Heart left ventricle (tissue), 16 donors: ENCODE measurements around the gene SOCS3. TPM values are rescaled to one million over a fixed set of nuclear protein-coding genes. Genes with fewer than 3 reads are reported as not detected.

Source experiments
- ATAC-seq, 4 donors: fragments of 200-7000 bp; cut with Tn5 transposase; one replicate each; pipeline ENCODE4 v1.9.1; 2020 to 2022; ENCODE audit warnings: moderate library complexity in 4 of 4, mild to moderate bottlenecking in 3 of 4, moderate number of reproducible peaks in 1 of 4
- DNase-seq, 5 donors: peaks; one replicate each; pipeline ENCODE4 v3.0.0-alpha.2; 2020
- H3K27ac ChIP-seq, 12 donors: fragments of 200-600 bp; sonication (generic) in 4 of 12; one replicate each; pipeline versions ENCODE4 v1.5.0 to v1.8.0; 2016 to 2022; ENCODE audit warnings: mild to moderate bottlenecking in 2 of 12
- H3K27me3 ChIP-seq, 9 donors: fragments of 200-600 bp; sonication (generic) in 2 of 9; one replicate each; pipeline versions ENCODE4 v1.5.1 to v1.8.0; 2016 to 2022; ENCODE audit warnings: mild to moderate bottlenecking in 3 of 9
- H3K36me3 ChIP-seq, 9 donors: fragments of 200-600 bp; sonication (generic) in 2 of 9; one replicate each; pipeline versions ENCODE4 v1.5.0 to v1.8.0; 2018 to 2022; ENCODE audit warnings: mild to moderate bottlenecking in 2 of 9
- H3K4me1 ChIP-seq, 12 donors: fragments of 200-600 bp; sonication (generic) in 4 of 12; one replicate each; pipeline versions ENCODE4 v1.5.0 to v1.8.0; 2016 to 2022; ENCODE audit warnings: mild to moderate bottlenecking in 3 of 12
- H3K4me3 ChIP-seq, 12 donors: fragments of 200-600 bp; sonication (generic) in 4 of 12; one replicate each; pipeline versions ENCODE4 v1.5.0 to v1.8.0; 2017 to 2022; ENCODE audit warnings: mild to moderate bottlenecking in 9 of 12, moderate library complexity in 4 of 12
- H3K9me3 ChIP-seq, 12 donors: fragments of 200-600 bp; sonication (generic) in 4 of 12; one replicate each; pipeline versions ENCODE4 v1.5.0 to v1.8.0; 2016 to 2022; ENCODE audit warnings: mild to moderate bottlenecking in 1 of 12
- POLR2A ChIP-seq, 2 donors: fragments of 450-650 bp; IDR thresholded peaks; one replicate each; pipeline ENCODE4 v1.6.1; 2017; ENCODE audit warnings: antibody characterized with exemption in 2 of 2, mild to moderate bottlenecking in 2 of 2, moderate library complexity in 2 of 2
- WGBS, 4 donors: extraction: QIAGEN DNeasy Blood & Tissue Kit in 2 of 4; methylation state at CpG; one replicate each; pipeline versions ENCODE4 v1.1.5 to v1.1.7; 2013 to 2018; 5-methylcytosine and 5-hydroxymethylcytosine counted together
- intact Hi-C, 10 donors: fragments of 100-400 bp; cut with DNase I; formaldehyde crosslinking; loops; one replicate each; pipeline versions ENCODE4 v1.11.1 to v1.14.2; 2022
- polyA plus RNA-seq, 2 donors: library from polyadenylated mRNA; stranded (reverse); fragments of 200-250 nt; gene quantifications; one replicate each; pipeline ENCODE4 v1.2.3, GENCODE V29; 2013
- total RNA-seq, 9 donors: library from RNA; depleted of rRNA in 2 of 9; stranded (reverse); fragments of >200 nt in 2 of 9; fragmentation: NEBNext Ultra II Directional in 3 of 9; extraction: Animal tissue kit (Norgen Biotek cat#: 25700) in 3 of 9; gene quantifications; one replicate each; pipeline versions ENCODE4 v1.1.0 to v1.2.4, GENCODE V29; 2016 to 2023
- TF ChIP-seq, protein P1 (sequence below), 12 donors: fragments of 200-600 bp; sonication (generic) in 4 of 12; IDR thresholded peaks; one replicate each; pipeline versions ENCODE4 v1.5.0 to v1.8.0; 2018 to 2022; ENCODE audit warnings: antibody characterized with exemption in 12 of 12, mild to moderate bottlenecking in 5 of 12
- donor health status: ischemic (EF 13 %, LVEDD 7.1; RV severe dilation, severe dysfunction).
- donor health status: healthy with polysubstance abuse.
- donor health status: DM: no; HTN: yes; CAD: no.
- donor health status: DM: no; HTN: no; CAD: no.
- donor health status: ischemic (EF 25% LVEDD 6.9; RV normal size, moderate dysfunction).
- donor health status: ischemic (EF 25% LVEDD 5.7; RV mildly dilated, moderate dysfunction).
- donor health status: healthy.
- donor health status: DM: yes; HTN: yes; CAD: no.
- donor health status: ischemic (EF 35%, LVEDD 5.7; RV mildly dilated, moderate dysfunction).
- donor health status: nonischemic (EF 11% LVEDD 7.7; RV severe dilation, severe dysfunction).
- donor health status: DM: yes; HTN: yes; CAD: no.
- donor health status: PGD.
- donor health status: ischemic (EF 29% LVEDD 5.4; RV normal size, mild dysfunction).
- donor health status: nonischemic (EF 23%, LVEDD 6.1; RV moderate dilation, normal function).

The SOCS3 gene
- total and polyA plus RNA-seq, 11 donors = 4.6 to 134 (median 15.9) TPM

DNA sequence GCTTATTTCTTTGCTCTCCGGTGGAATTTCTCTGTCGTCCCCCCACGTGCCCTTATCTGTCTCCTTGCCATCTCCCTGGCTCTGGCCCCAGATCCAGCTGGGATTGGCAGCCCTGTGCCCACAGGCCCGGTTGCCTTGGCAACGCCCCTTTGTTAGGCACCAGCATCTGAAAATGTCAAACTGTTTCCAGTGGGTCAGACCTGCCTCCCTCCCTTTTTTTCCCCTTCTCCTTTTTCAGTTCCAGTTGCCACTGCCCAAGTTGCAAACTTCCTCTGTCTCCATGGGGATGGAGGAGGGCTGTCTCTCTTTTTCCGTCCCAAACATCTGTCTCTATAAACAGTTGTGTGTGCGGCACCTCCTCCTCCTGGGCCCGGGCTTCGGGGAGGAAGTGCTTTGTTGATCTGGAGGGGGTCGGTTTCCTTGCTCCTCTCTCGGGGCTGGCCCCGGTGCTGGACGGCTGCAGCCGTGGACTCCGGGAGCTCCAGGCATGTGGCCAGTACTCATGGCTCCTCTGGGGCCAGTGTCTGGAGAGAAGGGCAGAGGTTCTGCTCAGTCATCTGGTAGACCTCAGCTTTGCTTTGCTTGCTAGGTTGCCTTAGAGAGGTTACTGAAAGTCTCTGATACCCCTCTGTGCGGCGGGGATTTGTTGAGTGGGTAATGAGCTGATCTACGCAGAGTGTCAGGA lies 35.3 kb downstream of the SOCS3 start:
- Histone ChIP-seq H3K27me3 (no peaks in the 10 kb centered on the region), H3K4me3 (peak overlapping the region in 6 of 12 donors; percentile 6 to 34 (median 28)), H3K27ac (peak overlapping the region; percentile 78 to 98 (median 86)), H3K9me3 (no peaks in the 10 kb centered on the region), H3K4me1 (peaks cover 0 to 50% (median 37%) of the 10 kb centered on the region in 12 donors), H3K36me3 (no peaks in the 10 kb centered on the region)
- 21 to 33% (median 24%) methylated on average over 16 to 18 of the region's 18 CpGs for WGBS, 4 donors
- intact Hi-C loops = loop anchor here in 4 of 10 donors (1.0 to 5.0 kb wide), 4 partner anchors 16 to 36 kb away; partner anchors contain the start of gene SOCS3 (in 2 of the 4)
- peak; percentile 92 to 95 (median 93) for DNase-seq
- TF ChIP-seq POLR2A (IDR thresholded peaks at IDR 0.05) = peak in 1 of 2 donors; percentile 38
- TF ChIP-seq, protein P1, sequence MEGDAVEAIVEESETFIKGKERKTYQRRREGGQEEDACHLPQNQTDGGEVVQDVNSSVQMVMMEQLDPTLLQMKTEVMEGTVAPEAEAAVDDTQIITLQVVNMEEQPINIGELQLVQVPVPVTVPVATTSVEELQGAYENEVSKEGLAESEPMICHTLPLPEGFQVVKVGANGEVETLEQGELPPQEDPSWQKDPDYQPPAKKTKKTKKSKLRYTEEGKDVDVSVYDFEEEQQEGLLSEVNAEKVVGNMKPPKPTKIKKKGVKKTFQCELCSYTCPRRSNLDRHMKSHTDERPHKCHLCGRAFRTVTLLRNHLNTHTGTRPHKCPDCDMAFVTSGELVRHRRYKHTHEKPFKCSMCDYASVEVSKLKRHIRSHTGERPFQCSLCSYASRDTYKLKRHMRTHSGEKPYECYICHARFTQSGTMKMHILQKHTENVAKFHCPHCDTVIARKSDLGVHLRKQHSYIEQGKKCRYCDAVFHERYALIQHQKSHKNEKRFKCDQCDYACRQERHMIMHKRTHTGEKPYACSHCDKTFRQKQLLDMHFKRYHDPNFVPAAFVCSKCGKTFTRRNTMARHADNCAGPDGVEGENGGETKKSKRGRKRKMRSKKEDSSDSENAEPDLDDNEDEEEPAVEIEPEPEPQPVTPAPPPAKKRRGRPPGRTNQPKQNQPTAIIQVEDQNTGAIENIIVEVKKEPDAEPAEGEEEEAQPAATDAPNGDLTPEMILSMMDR (IDR thresholded peaks at IDR 0.05) = no peak
- peak; percentile 79 to 91 (median 82) for ATAC-seq

- ATAC-seq = no peak
- intact Hi-C loops = loop anchor here in 4 of 10 donors (1.0 to 5.0 kb wide), 4 partner anchors 17 to 37 kb away; partner anchors contain the start of gene SOCS3 (in 2 of the 4)
- H3K27me3 ChIP-seq = no peaks in the 10 kb centered on the region
- peak overlapping the region in 6 of 12 donors; percentile 6 to 34 (median 28) for H3K4me3 ChIP-seq
- H3K27ac ChIP-seq = peak overlapping the region; percentile 77 to 98 (median 86)
- no peak for TF ChIP-seq POLR2A (IDR thresholded peaks at IDR 0.05)
- TF ChIP-seq, protein P1 (IDR thresholded peaks at IDR 0.05) = no peak
- WGBS, 4 donors = 61 to 65% (median 63%) methylated on average over 7 of the region's 7 CpGs
- H3K4me1 ChIP-seq = peaks cover 0 to 44% (median 37%) of the 10 kb centered on the region in 12 donors
- no peaks in the 10 kb centered on the region for H3K36me3 ChIP-seq
- DNase-seq = peak in 1 of 5 donors; percentile 58
- H3K9me3 ChIP-seq = no peaks in the 10 kb centered on the region
Observed at GRCh38 chr17:78323826-78324390, 36.0 kb downstream of the SOCS3 start.

- 37 to 61% (median 57%) methylated on average over 12 to 16 of the region's 16 CpGs for WGBS, 4 donors
- intact Hi-C loops = loop anchor here in 1 of 10 donors (5.0 kb wide), 1 partner anchor 34 kb away; no protein-coding TSS in a partner anchor
- H3K27ac ChIP-seq = peak overlapping the region; percentile 59 to 98 (median 86)
- no peaks in the 10 kb centered on the region for H3K27me3 ChIP-seq
- peak; percentile 47 to 80 (median 72) for ATAC-seq
- H3K4me3 ChIP-seq = no peak overlapping the region
- peak; percentile 78 to 90 (median 84) for DNase-seq
- H3K36me3 ChIP-seq = no peaks in the 10 kb centered on the region
- no peaks in the 10 kb centered on the region for H3K9me3 ChIP-seq
- TF ChIP-seq, protein P1 (IDR thresholded peaks at IDR 0.05) = no peak
- peak in 1 of 2 donors; percentile 10 for TF ChIP-seq POLR2A (IDR thresholded peaks at IDR 0.05)
- H3K4me1 ChIP-seq = peaks cover 0 to 42% (median 37%) of the 10 kb centered on the region in 12 donors
Observed at GRCh38 chr17:78322858-78323455, 36.9 kb downstream of the SOCS3 start.
